ENCODE data around the gene CYFIP1. TPM values are rescaled to one million over a fixed set of nuclear protein-coding genes. Genes with fewer than 3 reads are reported as not detected.

CYFIP1 gene
- total RNA-seq, 1 experiment from 2014 or later: 80.3 TPM

- ATAC-seq: no peak
- CTCF ChIA-PET: no interaction called here
- TF ChIP-seq CTCF (conservative IDR thresholded peaks at IDR 0.05; ENCODE audit: low read depth, low read length): no peak
- no peak for TF ChIP-seq EZH2 (IDR thresholded peaks at IDR 0.05; ENCODE audit: low read length, unreplicated experiment)
- no peak for TF ChIP-seq EZH2phosphoT487 (IDR thresholded peaks at IDR 0.05; ENCODE audit: borderline replicate concordance, low read length)
Measured at GRCh38 chr15:22880068-22880980, 99.8 kb downstream of the CYFIP1 start.

GRCh38 chr15:22878103-22878502 lies 102.1 kb downstream of the CYFIP1 start:
- no peaks in the 10 kb centered on the region for H3K79me2 ChIP-seq (ENCODE audit: low read length)
- H3K9me3 ChIP-seq (ENCODE audit: low read length): no peaks in the 10 kb centered on the region
- peaks cover 8% of the 10 kb centered on the region for H3K4me1 ChIP-seq (ENCODE audit: insufficient read depth, low read length)
- ATAC-seq: no peak
- H3K27ac ChIP-seq (ENCODE audit: low read length): no peak overlapping the region
- no peak for DNase-seq
- ChIA-PET CTCF (no interaction called here), POLR2A (ENCODE audit: unreplicated experiment) (no interaction called here)
- no peaks in the 10 kb centered on the region for H3K27me3 ChIP-seq (ENCODE audit: low read length)
- no peak overlapping the region for H3K4me3 ChIP-seq (ENCODE audit: low read length)
- no peaks in the 10 kb centered on the region for H4K20me1 ChIP-seq (ENCODE audit: low read length)
- intact Hi-C loops (cut with micrococcal nuclease): no loop called here
- H2AFZ ChIP-seq (ENCODE audit: low read length): no peak overlapping the region
- H3K36me3 ChIP-seq (ENCODE audit: low read depth, low read length): peaks cover 23% of the 10 kb centered on the region
- BruUV-seq (replicated peaks): no TSS peak
- no peaks in the 10 kb centered on the region for H3F3A ChIP-seq (ENCODE audit: low read length, unreplicated experiment)
- H3K9me2 ChIP-seq (replicated peaks; ENCODE audit: low read length): no peaks in the 10 kb centered on the region
- H3K4me2 ChIP-seq (ENCODE audit: low read length): no peak overlapping the region
- H3K9ac ChIP-seq (ENCODE audit: low read length): no peak overlapping the region
- TF ChIP-seq EZH2 (IDR thresholded peaks at IDR 0.05; ENCODE audit: low read length, unreplicated experiment) (no peak), CTCF (conservative IDR thresholded peaks at IDR 0.05; ENCODE audit: low read depth, low read length) (no peak), EZH2phosphoT487 (IDR thresholded peaks at IDR 0.05; ENCODE audit: borderline replicate concordance, low read length) (no peak)

More at GRCh38 chr15:22880068-22880980, 99.8 kb downstream of the CYFIP1 start:
- Histone ChIP-seq H4K20me1 (ENCODE audit: low read length) (no peaks in the 10 kb centered on the region), H3K9me2 (replicated peaks; ENCODE audit: low read length) (no peaks in the 10 kb centered on the region), H3K9ac (ENCODE audit: low read length) (no peak overlapping the region), H3F3A (ENCODE audit: low read length, unreplicated experiment) (no peaks in the 10 kb centered on the region), H3K27me3 (ENCODE audit: low read length) (no peaks in the 10 kb centered on the region), H3K4me2 (ENCODE audit: low read length) (no peak overlapping the region), H3K4me3 (ENCODE audit: low read length) (no peak overlapping the region), H3K27ac (ENCODE audit: low read length) (no peak overlapping the region), H3K79me2 (ENCODE audit: low read length) (no peaks in the 10 kb centered on the region), H3K4me1 (ENCODE audit: insufficient read depth, low read length) (no peaks in the 10 kb centered on the region), H3K9me3 (ENCODE audit: low read length) (no peaks in the 10 kb centered on the region), H2AFZ (ENCODE audit: low read length) (no peak overlapping the region), H3K36me3 (ENCODE audit: low read depth, low read length) (peaks cover 9% of the 10 kb centered on the region)
- BruUV-seq (replicated peaks): no TSS peak
- POLR2A ChIA-PET (ENCODE audit: unreplicated experiment): no interaction called here
- intact Hi-C loops (cut with micrococcal nuclease): no loop called here
- no peak for DNase-seq

GRCh38 chr15:22877607-22878006 lies 102.6 kb downstream of the CYFIP1 start:
- ChIA-PET CTCF (no interaction called here), POLR2A (ENCODE audit: unreplicated experiment) (no interaction called here)

More at GRCh38 chr15:22877607-22878006, 102.6 kb downstream of the CYFIP1 start:
- intact Hi-C loops (cut with micrococcal nuclease): no loop called here
- TF ChIP-seq EZH2phosphoT487 (IDR thresholded peaks at IDR 0.05; ENCODE audit: borderline replicate concordance, low read length): no peak
- no peak for TF ChIP-seq CTCF (conservative IDR thresholded peaks at IDR 0.05; ENCODE audit: low read depth, low read length)
- no peak for TF ChIP-seq EZH2 (IDR thresholded peaks at IDR 0.05; ENCODE audit: low read length, unreplicated experiment)
- Histone ChIP-seq H3K4me3 (ENCODE audit: low read length) (no peak overlapping the region), H2AFZ (ENCODE audit: low read length) (no peak overlapping the region), H3K4me2 (ENCODE audit: low read length) (no peak overlapping the region), H3K9me3 (ENCODE audit: low read length) (no peaks in the 10 kb centered on the region), H3K4me1 (ENCODE audit: insufficient read depth, low read length) (peaks cover 13% of the 10 kb centered on the region), H3K9ac (ENCODE audit: low read length) (no peak overlapping the region), H3K36me3 (ENCODE audit: low read depth, low read length) (peaks cover 20% of the 10 kb centered on the region), H3F3A (ENCODE audit: low read length, unreplicated experiment) (no peaks in the 10 kb centered on the region), H3K27ac (ENCODE audit: low read length) (no peak overlapping the region), H3K27me3 (ENCODE audit: low read length) (no peaks in the 10 kb centered on the region), H3K79me2 (ENCODE audit: low read length) (no peaks in the 10 kb centered on the region), H4K20me1 (ENCODE audit: low read length) (no peaks in the 10 kb centered on the region), H3K9me2 (replicated peaks; ENCODE audit: low read length) (no peaks in the 10 kb centered on the region)
- ATAC-seq (no peak), DNase-seq (no peak)
- no TSS peak for BruUV-seq (replicated peaks)

All from PC-3 (cell line).